Activated CD4-positive, alpha-beta memory T cell treated with anti-CD3 and anti-CD28 coated beads, Interleukin-2, amount 10 ng/mL, durations not matched to agents 7 days and 5 days (primary cell): ENCODE measurements around the gene COPS7A. TPM values are rescaled to one million over a fixed set of nuclear protein-coding genes. Genes with fewer than 3 reads are reported as not detected.
"Not testable (repeated sequence)": the region's sequence is repeated elsewhere in the genome, so short reads cannot be mapped to it uniquely, and the experiment has no call there.

Experiments used
- CTCF ChIA-PET: fragments of 350-600 bp; sonication (Branson Sonifier 250); formaldehyde crosslinking; loops from one replicate; lab custom pipeline; 2021; ENCODE audit warnings: antibody characterized with exemption, inconsistent platforms; lab: Charles Lee
- POLR2A ChIA-PET: fragments of 350-600 bp; sonication (Branson Sonifier 250); formaldehyde crosslinking; loops from one replicate; lab custom pipeline; 2021; ENCODE audit warnings: antibody characterized with exemption; lab: Charles Lee
- DNase-seq: peaks from one replicate; pipeline ENCODE4 v3.0.0-alpha.2; 2020
- H3K27ac Mint-ChIP-seq: one replicate; pipeline ENCODE4 v1.8.0; 2021; ENCODE audit warnings: mild to moderate bottlenecking, mixed read lengths
- H3K27me3 Mint-ChIP-seq: one replicate; pipeline ENCODE4 v1.8.0; 2021; ENCODE audit warnings: mixed read lengths
- H3K36me3 Mint-ChIP-seq: one replicate; pipeline ENCODE4 v1.8.0; 2021; ENCODE audit warnings: low read depth, mixed read lengths
- H3K4me1 Mint-ChIP-seq: one replicate; pipeline ENCODE4 v1.8.0; 2021; ENCODE audit warnings: mixed read lengths
- H3K4me3 Mint-ChIP-seq: one replicate; pipeline ENCODE4 v1.8.0; 2021; ENCODE audit warnings: mild to moderate bottlenecking, mixed read lengths
- H3K9me3 Mint-ChIP-seq: one replicate; pipeline ENCODE4 v1.8.0; 2021; ENCODE audit warnings: mixed read lengths
- total RNA-seq, 2 experiments: library from RNA; stranded (reverse); gene quantifications; one replicate each; pipeline ENCODE4 v1.2.3, GENCODE V29; 2021

COPS7A gene
- total RNA-seq, 2 experiments from 2014 or later, result 28.4 to 29.0 TPM

DNA sequence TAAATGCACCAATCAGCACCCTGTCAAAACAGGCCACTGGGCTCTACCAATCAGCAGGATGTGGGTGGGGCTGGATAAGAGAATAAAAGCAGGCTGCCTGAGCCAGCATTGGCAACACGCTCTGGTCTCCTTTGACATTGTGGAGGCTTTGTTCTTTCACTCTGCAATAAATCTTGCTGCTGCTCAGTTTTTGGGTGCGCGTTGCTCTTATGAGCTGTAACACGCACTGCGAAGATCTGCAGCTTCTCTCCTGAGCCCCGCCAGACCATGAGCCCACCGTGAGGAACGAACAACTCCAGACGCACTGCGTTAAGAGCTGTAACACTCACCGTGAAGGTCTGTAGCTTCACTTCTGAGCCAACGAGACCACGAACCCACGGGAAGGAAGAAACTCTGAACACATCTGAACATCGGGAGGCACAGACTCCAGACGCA, 14.9 kb upstream of the COPS7A start:
- H3K9me3 Mint-ChIP-seq, result no peaks in the 10 kb centered on the region
- ChIA-PET CTCF (no interaction called here), POLR2A (interaction anchor here (1.5 to 1.6 kb wide), 2 partner anchors 15 to 19 kb away, joined by 5 to 6 read pairs; partner anchors contain the start of genes COPS7A and ZNF384)
- H3K36me3 Mint-ChIP-seq, result peaks cover 5% of the 10 kb centered on the region
- no peak for DNase-seq
- peaks cover 18% of the 10 kb centered on the region for H3K27me3 Mint-ChIP-seq
- H3K27ac Mint-ChIP-seq, result peak overlapping the region; percentile 59
- H3K4me1 Mint-ChIP-seq, result peaks cover 8% of the 10 kb centered on the region
- H3K4me3 Mint-ChIP-seq, result peak overlapping the region; percentile 28

DNA sequence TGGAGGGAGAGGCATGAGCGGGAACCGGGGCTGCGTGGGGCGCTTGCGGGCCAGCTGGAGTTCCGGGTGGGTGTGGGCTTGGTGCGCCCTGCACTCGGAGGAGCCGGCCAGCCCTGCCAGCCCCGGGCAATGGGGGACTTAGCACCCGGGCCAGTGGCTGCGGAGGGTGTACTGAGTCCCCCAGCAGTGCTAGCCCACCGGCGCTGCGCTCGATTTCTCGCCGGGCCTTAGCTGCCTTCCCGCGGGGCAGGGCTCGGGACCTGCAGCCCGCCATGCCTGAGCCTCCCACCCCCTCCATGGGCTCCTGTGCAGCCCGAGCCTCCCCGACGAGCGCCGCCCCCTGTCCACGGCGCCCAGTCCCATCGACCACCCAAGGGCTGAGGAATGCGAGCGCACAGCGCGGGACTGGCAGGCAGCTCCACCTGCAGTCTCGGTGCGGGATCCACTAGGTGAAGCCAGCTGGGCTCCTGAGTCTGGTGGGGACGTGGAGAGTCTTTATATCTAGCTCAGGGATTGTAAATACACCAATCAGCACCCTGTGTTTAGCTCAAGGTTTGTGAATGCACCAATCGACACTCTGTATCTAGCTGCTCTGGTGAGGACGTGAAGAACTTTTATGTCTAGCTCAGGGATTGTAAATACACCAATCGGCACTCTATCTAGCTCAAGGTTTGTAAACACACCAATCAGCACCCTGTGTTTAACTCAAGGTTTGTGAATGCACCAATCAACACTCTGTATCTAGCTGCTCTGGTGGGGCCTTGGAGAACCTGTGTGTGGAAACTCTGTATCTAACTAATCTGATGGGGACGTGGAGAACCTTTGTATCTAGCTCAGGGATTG, 7.6 kb upstream of the COPS7A start:
- H3K9me3 Mint-ChIP-seq, POLR2A ChIA-PET, H3K27ac Mint-ChIP-seq, H3K4me3 Mint-ChIP-seq, H3K4me1 Mint-ChIP-seq, DNase-seq, H3K36me3 Mint-ChIP-seq, H3K27me3 Mint-ChIP-seq: not testable (repeated sequence)
- CTCF ChIA-PET, result interaction anchor here (0.9 kb wide), 1 partner anchor 73 kb away, joined by 3 read pairs; the partner anchor contains the start of gene CD4

DNA sequence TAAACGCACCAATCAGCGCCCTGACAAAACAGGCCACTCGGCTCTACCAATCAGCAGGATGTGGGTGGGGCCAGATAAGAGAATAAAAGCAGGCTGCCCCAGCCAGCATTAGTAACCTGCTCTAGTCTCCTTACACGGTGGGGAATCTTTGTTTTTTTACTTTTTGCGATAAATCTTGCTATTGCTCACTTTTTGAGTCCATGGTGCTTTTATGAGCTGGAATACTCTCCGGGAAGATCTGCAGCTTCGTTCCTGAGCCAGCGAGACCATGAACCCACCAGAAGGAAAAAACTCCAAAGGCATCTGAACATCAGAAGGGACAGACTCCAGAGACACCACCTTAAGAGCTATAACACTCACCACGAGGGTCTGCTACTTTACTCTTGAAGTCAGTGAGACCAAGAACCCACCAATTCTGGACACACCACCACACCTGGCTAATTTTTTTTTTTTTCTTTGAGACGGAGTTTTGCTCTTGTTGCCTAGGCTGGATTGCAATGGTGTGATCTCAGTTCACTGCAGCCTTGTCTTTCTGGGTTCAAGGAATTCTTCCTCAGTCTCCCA, 6.9 kb upstream of the COPS7A start:
- no peaks in the 10 kb centered on the region for H3K9me3 Mint-ChIP-seq
- no peak for DNase-seq
- ChIA-PET POLR2A (no interaction called here), CTCF (interaction anchor here (0.9 kb wide), 1 partner anchor 72 kb away, joined by 3 read pairs; the partner anchor contains the start of gene CD4)
- peaks cover 3% of the 10 kb centered on the region for H3K27me3 Mint-ChIP-seq
- peaks cover 2% of the 10 kb centered on the region for H3K4me1 Mint-ChIP-seq
- H3K27ac Mint-ChIP-seq, result no peak overlapping the region
- no peak overlapping the region for H3K4me3 Mint-ChIP-seq
- no peaks in the 10 kb centered on the region for H3K36me3 Mint-ChIP-seq

DNA sequence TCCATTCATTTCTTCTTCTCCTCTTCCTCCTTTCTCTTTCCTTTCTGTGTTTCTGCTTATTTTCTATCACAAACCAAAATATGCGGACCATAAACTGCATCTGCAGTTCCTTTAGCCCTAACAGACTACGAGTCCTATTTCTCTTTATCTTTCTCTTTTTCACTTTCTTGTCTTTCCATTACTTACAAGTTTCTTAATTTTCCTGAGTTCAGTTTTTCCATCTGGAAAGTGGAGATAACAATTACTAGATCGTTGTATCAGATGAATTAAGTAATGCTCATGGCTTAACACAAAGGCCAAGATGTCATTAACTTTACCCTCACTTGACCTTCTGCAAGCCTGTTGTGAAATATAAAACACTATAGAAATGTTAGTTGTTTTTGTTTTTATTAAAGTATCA, 983 bp upstream of the COPS7A start:
- H3K36me3 Mint-ChIP-seq, result peaks cover 8% of the 10 kb centered on the region
- H3K4me1 Mint-ChIP-seq, result peaks cover 22% of the 10 kb centered on the region
- ChIA-PET POLR2A (interaction anchor here (1.0 to 4.0 kb wide), 23 partner anchors 10 to 386 kb away, joined by 3 to 103 read pairs (median 8); partner anchors contain the start of genes C12orf57, CDCA3, GAPDH and MLF2), CTCF (interaction anchor here (1.5 to 4.6 kb wide), 9 partner anchors 24 to 169 kb away, joined by 5 to 41 read pairs (median 9); partner anchors contain the start of genes MLF2, PTMS and ZNF384)
- H3K27me3 Mint-ChIP-seq, result no peaks in the 10 kb centered on the region
- H3K4me3 Mint-ChIP-seq, result no peak overlapping the region
- H3K9me3 Mint-ChIP-seq, result no peaks in the 10 kb centered on the region
- H3K27ac Mint-ChIP-seq, result no peak overlapping the region
- no peak for DNase-seq

DNA sequence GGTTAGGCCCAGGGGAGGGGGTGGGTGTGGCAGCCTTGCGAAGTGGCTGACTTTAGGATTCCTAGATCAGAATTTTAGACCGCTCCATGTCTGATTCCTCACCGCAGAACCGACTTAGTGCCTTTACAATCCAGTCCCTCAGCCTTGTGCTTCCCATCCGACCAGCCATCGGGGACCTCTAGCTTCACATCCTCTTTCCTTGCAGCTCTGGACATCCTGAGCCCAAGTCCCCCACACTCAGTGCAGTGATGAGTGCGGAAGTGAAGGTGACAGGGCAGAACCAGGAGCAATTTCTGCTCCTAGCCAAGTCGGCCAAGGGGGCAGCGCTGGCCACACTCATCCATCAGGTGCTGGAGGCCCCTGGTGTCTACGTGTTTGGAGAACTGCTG, 557 bp downstream of the COPS7A start:
- Mint-ChIP-seq H3K27me3 (no peaks in the 10 kb centered on the region), H3K4me3 (peak overlapping the region; percentile 84), H3K27ac (peak overlapping the region; percentile 92), H3K9me3 (no peaks in the 10 kb centered on the region), H3K36me3 (peaks cover 12% of the 10 kb centered on the region), H3K4me1 (peaks cover 22% of the 10 kb centered on the region)
- DNase-seq, result peak; percentile 49
- CTCF ChIA-PET, result interaction anchor here (0.7 to 4.6 kb wide), 26 partner anchors 10 to 294 kb away, joined by 3 to 41 read pairs (median 5); partner anchors contain the start of genes CD4, CDCA3, LPCAT3 and MLF2
- POLR2A ChIA-PET, result interaction anchor here (0.7 to 4.0 kb wide), 46 partner anchors 9 to 685 kb away, joined by 3 to 103 read pairs (median 6); partner anchors contain the start of genes C12orf57, CD4, CDCA3 and GAPDH

DNA sequence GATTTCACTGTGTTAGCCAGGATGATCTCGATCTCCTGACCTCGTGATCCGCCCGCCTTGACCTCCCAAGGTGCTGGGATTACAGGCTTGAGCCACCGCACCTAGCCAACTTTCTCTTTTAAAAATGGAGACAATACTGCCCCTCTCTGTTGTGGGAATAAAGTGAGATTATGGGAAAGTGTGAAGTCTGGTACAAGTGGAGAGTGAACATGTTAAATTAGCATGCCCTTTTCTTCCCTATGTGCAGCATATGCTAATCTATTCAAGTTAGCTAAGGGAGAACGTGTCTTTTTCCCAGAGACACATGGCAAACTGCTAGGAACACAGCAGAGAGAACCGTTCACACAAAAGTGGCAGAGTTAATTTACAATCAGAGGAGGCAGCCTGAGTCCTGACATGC, 1.5 kb downstream of the COPS7A start:
- H3K27me3 Mint-ChIP-seq, result no peaks in the 10 kb centered on the region
- CTCF ChIA-PET, result interaction anchor here (2.6 to 4.6 kb wide), 5 partner anchors 28 to 166 kb away, joined by 9 to 41 read pairs (median 14); partner anchors contain the start of genes MLF2, PTMS and ZNF384
- no peaks in the 10 kb centered on the region for H3K9me3 Mint-ChIP-seq
- peak overlapping the region; percentile 84 for H3K4me3 Mint-ChIP-seq
- DNase-seq, result no peak
- H3K27ac Mint-ChIP-seq, result peak overlapping the region; percentile 92
- POLR2A ChIA-PET, result interaction anchor here (1.0 to 4.0 kb wide), 16 partner anchors 20 to 232 kb away, joined by 3 to 103 read pairs (median 10); partner anchors contain the start of genes C12orf57, CD4, CDCA3 and MLF2
- peaks cover 22% of the 10 kb centered on the region for H3K4me1 Mint-ChIP-seq
- peaks cover 22% of the 10 kb centered on the region for H3K36me3 Mint-ChIP-seq

DNA sequence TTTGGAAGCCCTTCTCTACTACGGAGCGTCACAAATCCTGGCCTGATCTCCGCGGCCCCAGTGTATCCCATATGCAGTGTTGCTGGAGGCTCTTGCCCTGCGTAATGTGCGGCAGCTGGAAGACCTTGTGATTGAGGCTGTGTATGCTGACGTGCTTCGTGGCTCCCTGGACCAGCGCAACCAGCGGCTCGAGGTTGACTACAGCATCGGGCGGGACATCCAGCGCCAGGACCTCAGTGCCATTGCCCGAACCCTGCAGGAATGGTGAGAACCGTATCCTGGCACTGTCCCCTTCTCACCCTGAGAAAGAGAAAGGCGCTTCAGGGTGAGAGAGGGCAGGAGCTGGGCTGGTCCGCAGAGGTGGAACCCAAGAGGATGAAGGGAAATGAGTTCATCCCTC, 5.3 kb downstream of the COPS7A start:
- Mint-ChIP-seq H3K36me3 (peaks cover 33% of the 10 kb centered on the region), H3K4me3 (no peak overlapping the region), H3K27me3 (no peaks in the 10 kb centered on the region), H3K9me3 (no peaks in the 10 kb centered on the region), H3K27ac (no peak overlapping the region), H3K4me1 (peaks cover 13% of the 10 kb centered on the region)
- CTCF ChIA-PET, result interaction anchor here (4.3 kb wide), 1 partner anchor 24 kb away, joined by 14 read pairs; the partner anchor contains the start of gene MLF2
- no peak for DNase-seq
- POLR2A ChIA-PET, result no interaction called here

DNA sequence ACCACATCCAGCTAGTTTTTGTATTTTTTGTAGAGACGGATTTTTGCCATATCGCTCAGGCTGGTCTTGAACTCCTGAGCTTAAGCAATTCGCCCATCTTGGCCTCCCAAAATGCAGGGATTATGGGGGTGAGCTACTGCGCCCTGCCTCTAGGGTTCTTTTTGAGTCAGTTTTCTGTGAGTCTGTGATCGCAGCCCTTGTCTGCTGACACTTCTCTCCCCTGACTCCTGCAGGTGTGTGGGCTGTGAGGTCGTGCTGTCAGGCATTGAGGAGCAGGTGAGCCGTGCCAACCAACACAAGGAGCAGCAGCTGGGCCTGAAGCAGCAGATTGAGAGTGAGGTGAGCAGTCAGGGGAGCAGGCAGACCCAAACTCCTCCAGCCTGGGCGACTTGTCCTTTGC, 6.3 kb downstream of the COPS7A start:
- no peaks in the 10 kb centered on the region for H3K27me3 Mint-ChIP-seq
- ChIA-PET CTCF (interaction anchor here (1.5 to 4.3 kb wide), 2 partner anchors 23 to 95 kb away, joined by 3 to 14 read pairs; partner anchors contain the start of gene MLF2), POLR2A (interaction anchor here (1.0 to 1.3 kb wide), 2 partner anchors 22 to 142 kb away, joined by 3 read pairs; partner anchors contain the start of gene MLF2)
- DNase-seq, result no peak
- H3K36me3 Mint-ChIP-seq, result peaks cover 33% of the 10 kb centered on the region
- no peaks in the 10 kb centered on the region for H3K9me3 Mint-ChIP-seq
- H3K4me1 Mint-ChIP-seq, result peaks cover 8% of the 10 kb centered on the region
- H3K4me3 Mint-ChIP-seq, result no peak overlapping the region
- no peak overlapping the region for H3K27ac Mint-ChIP-seq

DNA sequence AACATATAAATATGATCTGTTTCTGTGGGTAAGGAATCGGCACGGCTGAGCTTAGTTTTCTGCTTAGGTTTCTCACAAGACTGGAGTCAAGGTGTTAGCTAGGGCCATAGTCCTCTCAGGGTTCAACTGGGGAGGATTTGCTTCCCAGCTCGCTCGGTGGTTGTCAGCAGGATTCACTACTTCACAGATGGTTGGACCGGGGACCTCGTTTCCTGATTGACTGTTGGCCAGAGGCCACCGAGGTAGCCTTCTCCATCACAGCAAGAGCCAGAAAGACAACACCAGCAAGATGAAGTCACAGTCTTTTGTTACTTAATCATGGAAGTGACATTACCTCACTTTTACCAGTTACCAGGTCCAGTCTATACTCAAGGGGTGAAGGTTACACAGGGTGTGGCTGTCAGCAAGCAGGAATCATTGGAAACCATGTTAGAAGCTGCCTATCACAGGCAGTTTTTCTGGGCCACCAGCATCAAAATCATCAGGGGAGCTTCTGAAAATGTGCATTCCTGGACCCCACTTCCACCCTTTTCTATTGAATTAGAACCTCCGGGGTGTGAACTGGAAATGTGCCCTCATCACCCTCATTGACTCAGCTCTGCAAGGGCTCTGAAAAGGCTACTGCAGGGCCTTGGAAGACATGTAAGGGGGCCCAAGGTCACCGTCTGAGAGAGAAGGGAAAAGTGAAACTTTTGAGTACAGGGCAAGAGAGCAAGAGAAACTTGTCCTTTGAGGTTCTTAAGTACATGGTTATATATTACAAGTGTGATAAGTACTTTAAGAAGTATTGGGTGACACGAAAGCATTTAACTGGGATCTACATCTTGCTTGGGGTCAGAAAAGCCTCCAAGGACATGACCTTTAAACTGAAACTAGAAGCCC, 10.9 kb downstream of the COPS7A start:
- no peak overlapping the region for H3K4me3 Mint-ChIP-seq
- H3K27me3 Mint-ChIP-seq, result no peaks in the 10 kb centered on the region
- ChIA-PET POLR2A (no interaction called here), CTCF (interaction anchor here (1.6 kb wide), 1 partner anchor 87 kb away, joined by 4 read pairs; the partner anchor contains the start of gene GPR162)
- DNase-seq, result no peak
- H3K4me1 Mint-ChIP-seq, result peaks cover 6% of the 10 kb centered on the region
- no peaks in the 10 kb centered on the region for H3K9me3 Mint-ChIP-seq
- H3K36me3 Mint-ChIP-seq, result peaks cover 17% of the 10 kb centered on the region
- no peak overlapping the region for H3K27ac Mint-ChIP-seq

DNA sequence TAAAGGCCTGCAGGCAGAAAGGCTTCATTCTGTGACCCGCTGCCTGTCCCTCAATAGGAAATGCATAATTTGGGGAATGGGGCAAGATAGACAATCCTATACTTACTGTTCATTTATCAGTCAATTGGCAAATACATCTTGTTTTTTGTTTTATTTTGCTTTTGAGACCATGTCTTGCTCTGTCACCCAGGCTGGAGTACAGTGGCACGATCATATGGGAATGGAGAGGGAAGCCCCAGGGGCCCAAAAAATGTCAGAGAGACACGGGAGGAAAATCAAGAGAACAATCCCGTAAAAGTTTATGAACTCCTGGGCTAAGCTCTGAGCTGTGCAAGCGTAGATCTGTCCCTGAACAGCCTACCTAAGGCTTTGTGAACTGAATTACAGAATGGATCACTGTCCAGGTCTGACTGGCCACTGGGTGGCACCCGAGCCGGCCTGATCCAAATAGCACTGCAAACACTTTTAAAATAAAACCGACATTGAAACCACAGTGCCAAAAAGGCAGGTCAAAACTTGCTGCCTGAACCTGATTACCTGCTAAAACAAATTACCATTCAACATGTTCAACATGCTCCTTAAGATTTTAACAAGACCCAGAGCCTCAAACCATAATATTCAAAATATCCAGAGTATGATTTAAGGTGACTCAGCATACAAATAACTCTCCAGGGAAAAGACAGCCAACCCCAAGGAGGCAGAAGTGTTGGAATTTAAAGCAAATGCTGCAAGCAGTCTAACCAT, 11.8 kb downstream of the COPS7A start:
- Mint-ChIP-seq H3K27me3 (no peaks in the 10 kb centered on the region), H3K4me1 (peaks cover 6% of the 10 kb centered on the region), H3K4me3 (no peak overlapping the region), H3K36me3 (peaks cover 9% of the 10 kb centered on the region), H3K27ac (no peak overlapping the region), H3K9me3 (no peaks in the 10 kb centered on the region)
- peak; percentile 53 for DNase-seq
- POLR2A ChIA-PET, result no interaction called here
- CTCF ChIA-PET, result interaction anchor here (1.0 to 1.6 kb wide), 3 partner anchors 31 to 86 kb away, joined by 4 read pairs; partner anchors contain the start of gene GPR162

DNA sequence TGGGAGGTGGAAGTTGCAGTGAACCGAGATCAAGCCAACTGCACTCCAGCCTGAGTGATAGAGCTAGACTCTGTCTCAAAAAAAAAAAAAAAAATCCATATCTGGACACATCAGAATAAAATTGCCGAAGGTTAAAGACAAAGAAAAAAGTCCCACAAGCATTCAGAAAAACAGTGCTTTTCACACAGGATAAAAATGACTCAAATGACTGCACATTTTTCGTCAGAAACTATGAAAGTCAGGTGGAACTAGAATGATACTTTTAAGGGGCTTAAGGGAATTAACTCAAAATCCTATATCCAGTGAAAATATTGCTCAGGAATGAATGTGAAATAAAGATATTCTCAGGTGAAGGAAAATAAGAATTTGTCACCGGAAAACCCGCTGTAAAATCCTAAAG, 12.9 kb downstream of the COPS7A start:
- no peak overlapping the region for H3K27ac Mint-ChIP-seq
- no peaks in the 10 kb centered on the region for H3K27me3 Mint-ChIP-seq
- ChIA-PET POLR2A (no interaction called here), CTCF (interaction anchor here (0.6 to 1.6 kb wide), 4 partner anchors 30 to 85 kb away, joined by 3 to 4 read pairs (median 4); partner anchors contain the start of gene GPR162)
- no peaks in the 10 kb centered on the region for H3K36me3 Mint-ChIP-seq
- no peak overlapping the region for H3K4me3 Mint-ChIP-seq
- H3K9me3 Mint-ChIP-seq, result no peaks in the 10 kb centered on the region
- peaks cover 6% of the 10 kb centered on the region for H3K4me1 Mint-ChIP-seq
- no peak for DNase-seq
